IMR-90 (cell line): ENCODE measurements around the gene MYH11. TPM values are rescaled to one million over a fixed set of nuclear protein-coding genes. Genes with fewer than 3 reads are reported as not detected.

ENCODE experiments used
- ATAC-seq: fragments of 200-7000 bp; cut with Tn5 transposase; 2 replicates; pipeline ENCODE4 v1.9.1; 2020; ENCODE audit warnings: low read depth, mild to moderate bottlenecking, moderate library complexity
- BruUV-seq: library from RNA; stranded (reverse); fragments of 400-500 nt; replicated peaks from 2 replicates; lab custom pipeline; 2021; lab: Mats Ljungman, UMichigan
- CTCF ChIA-PET: fragments of 300-600 bp; formaldehyde crosslinking; extraction: SDS; loops from one replicate; lab custom pipeline; 2021; ENCODE audit warnings: antibody characterized with exemption; lab: Yijun Ruan, JAX
- POLR2A ChIA-PET: fragments of 300-600 bp; sonication (Branson Sonifier 250); formaldehyde crosslinking; loops from one replicate; lab custom pipeline; 2022; ENCODE audit warnings: antibody characterized with exemption; ENCODE audit not compliant: unreplicated experiment; lab: Charles Lee
- DNase-seq: peaks from one replicate; pipeline ENCODE4 v3.0.0; 2013
- H2AFZ ChIP-seq: replicated peaks from 2 replicates; pipeline ENCODE3; 2013; ENCODE audit warnings: low read length, mild to moderate bottlenecking; ENCODE audit not compliant: poor library complexity
- H2AK5ac ChIP-seq: 2 replicates; pipeline ENCODE4 v1.6.1; 2013; ENCODE audit warnings: low read depth, low read length, inconsistent platforms
- H2AK9ac ChIP-seq: replicated peaks from 2 replicates; pipeline ENCODE3; 2013; ENCODE audit warnings: mild to moderate bottlenecking, low read depth, low read length, moderate library complexity; ENCODE audit not compliant: poor library complexity
- H2BK120ac ChIP-seq: 2 replicates; pipeline ENCODE4 v1.6.1; 2013; ENCODE audit warnings: low read depth, low read length, inconsistent platforms
- H2BK15ac ChIP-seq: 3 replicates; pipeline ENCODE4 v1.6.1; 2013; ENCODE audit warnings: low read depth, low read length, inconsistent platforms
- H2BK20ac ChIP-seq: 2 replicates; pipeline ENCODE4 v1.6.1; 2013; ENCODE audit warnings: low read depth, mild to moderate bottlenecking, inconsistent platforms, low read length, moderate library complexity
- H2BK5ac ChIP-seq: 2 replicates; pipeline ENCODE4 v1.6.1; 2013; ENCODE audit warnings: mild to moderate bottlenecking, low read depth, low read length, inconsistent platforms; ENCODE audit not compliant: poor library complexity, severe bottlenecking
- H3K14ac ChIP-seq: replicated peaks from 2 replicates; pipeline ENCODE4 v1.6.1; 2013; ENCODE audit warnings: low read depth, low read length, inconsistent platforms
- H3K18ac ChIP-seq: 2 replicates; pipeline ENCODE4 v1.6.1; 2013; ENCODE audit warnings: low read depth, low read length, control low read depth
- H3K23ac ChIP-seq: 2 replicates; pipeline ENCODE4 v1.6.1; 2013; ENCODE audit warnings: low read depth, low read length, inconsistent platforms
- H3K27ac ChIP-seq: 2 replicates; pipeline ENCODE4 v1.5.1; 2013; ENCODE audit warnings: mild to moderate bottlenecking, control low read depth, low read length; ENCODE audit not compliant: insufficient read depth
- H3K27me3 ChIP-seq: 2 replicates; pipeline ENCODE4 v1.6.1; 2013; ENCODE audit warnings: low read length; ENCODE audit not compliant: control insufficient read depth, insufficient read depth
- H3K36me3 ChIP-seq: 2 replicates; pipeline ENCODE4 v1.6.1; 2013; ENCODE audit warnings: low read length, mixed read lengths; ENCODE audit not compliant: control insufficient read depth, insufficient read depth
- H3K4ac ChIP-seq: 2 replicates; pipeline ENCODE4 v1.6.1; 2013; ENCODE audit warnings: low read depth, low read length, inconsistent platforms
- H3K4me1 ChIP-seq: 2 replicates; pipeline ENCODE4 v1.6.1; 2013; ENCODE audit warnings: low read length, mixed read lengths; ENCODE audit not compliant: control insufficient read depth, insufficient read depth
- H3K4me2 ChIP-seq: 2 replicates; pipeline ENCODE4 v1.6.1; 2013; ENCODE audit warnings: low read depth, mild to moderate bottlenecking, control low read depth, low read length, moderate library complexity
- H3K4me3 ChIP-seq: 2 replicates; pipeline ENCODE4 v1.5.1; 2013; ENCODE audit warnings: low read depth, mild to moderate bottlenecking, control low read depth, low read length, moderate library complexity; ENCODE audit not compliant: insufficient read depth
- H3K56ac ChIP-seq: 2 replicates; pipeline ENCODE4 v1.6.1; 2013; ENCODE audit warnings: low read length, inconsistent platforms; ENCODE audit not compliant: insufficient read depth; ENCODE audit errors: extremely low read depth
- H3K79me1 ChIP-seq, 2 experiments: 2 replicates each; pipeline ENCODE4 v1.6.1; 2013; ENCODE audit warnings: low read length in 2 of 2, inconsistent platforms in 1 of 2, low read depth in 1 of 2
- H3K9ac ChIP-seq: 2 replicates; pipeline ENCODE4 v1.6.1; 2013; ENCODE audit warnings: low read depth, low read length, control low read depth
- H3K9me1 ChIP-seq: 2 replicates; pipeline ENCODE4 v1.6.1; 2013; ENCODE audit warnings: low read length, inconsistent platforms; ENCODE audit not compliant: insufficient read depth
- H3K9me3 ChIP-seq: 2 replicates; pipeline ENCODE4 v1.6.1; 2013; ENCODE audit warnings: low read length; ENCODE audit not compliant: control insufficient read depth, insufficient read depth
- H4K20me1 ChIP-seq: 2 replicates; pipeline ENCODE4 v1.6.1; 2013; ENCODE audit warnings: low read length, inconsistent platforms; ENCODE audit not compliant: insufficient read depth
- H4K5ac ChIP-seq: 2 replicates; pipeline ENCODE4 v1.6.1; 2013; ENCODE audit warnings: mild to moderate bottlenecking, low read depth, low read length, control low read depth
- H4K8ac ChIP-seq, 2 experiments: 2 replicates each; pipeline ENCODE4 v1.6.1; 2013; ENCODE audit warnings: low read depth in 2 of 2, low read length in 2 of 2, control low read depth in 1 of 2, inconsistent platforms in 1 of 2
- H4K91ac ChIP-seq: 2 replicates; pipeline ENCODE4 v1.6.1; 2013; ENCODE audit warnings: low read depth, low read length, inconsistent platforms; ENCODE audit not compliant: insufficient read depth
- MAZ ChIP-seq: IDR thresholded peaks from 2 replicates; pipeline ENCODE4 v1.6.1; 2012; ENCODE audit warnings: low read depth, mild to moderate bottlenecking, low read length, improper control_type of control experiment, moderate library complexity, borderline replicate concordance
- POLR2A ChIP-seq: IDR thresholded peaks from 2 replicates; pipeline ENCODE4 v1.6.1; 2012; ENCODE audit warnings: mild to moderate bottlenecking, low read depth, low read length
- WGBS, 2 experiments: methylation state at CpG; one replicate each; pipeline versions ENCODE4 v1.1.5 to v1.1.7; 2013; ENCODE audit warnings: missing lambda C conversion rate in 2 of 2; ENCODE audit not compliant: insufficient read length in 1 of 2; ENCODE audit errors: extremely low coverage in 2 of 2; 5-methylcytosine and 5-hydroxymethylcytosine counted together
- dilution Hi-C: fragments of 300-500 bp; cut with HindIII; formaldehyde crosslinking; loops from one replicate; pipeline ENCODE4 v1.14.3; 2018; ENCODE audit warnings: low sequenced_read_pairs; ENCODE audit not compliant: unreplicated experiment
- in situ Hi-C: fragments of 300-500 bp; cut with MboI; formaldehyde crosslinking; loops from 3 replicates; pipeline ENCODE4 v1.14.3; 2019; ENCODE audit warnings: low sequenced_read_pairs, inconsistent platforms, mixed read lengths
- intact Hi-C: fragments of 100-400 bp; cut with micrococcal nuclease; formaldehyde crosslinking; loops from 2 replicates; pipeline ENCODE4 v1.10.0; 2022
- polyA plus RNA-seq, 3 experiments: library from polyadenylated mRNA; depleted of rRNA; stranded (reverse); fragments of >200 nt; gene quantifications; 2 replicates each; pipeline ENCODE4 v1.2.3, GENCODE V29; 2012; ENCODE audit warnings: low replicate concordance in 1 of 3
- total RNA-seq: library from RNA; depleted of rRNA; stranded (reverse); fragments of >200 nt; gene quantifications from 2 replicates; pipeline ENCODE4 v1.2.3, GENCODE V29; 2012

MYH11 gene
- total and polyA plus RNA-seq, 2 of the 4 experiments (the other 2 are of a cell fraction): under 0.01 to 0.12 TPM

DNA sequence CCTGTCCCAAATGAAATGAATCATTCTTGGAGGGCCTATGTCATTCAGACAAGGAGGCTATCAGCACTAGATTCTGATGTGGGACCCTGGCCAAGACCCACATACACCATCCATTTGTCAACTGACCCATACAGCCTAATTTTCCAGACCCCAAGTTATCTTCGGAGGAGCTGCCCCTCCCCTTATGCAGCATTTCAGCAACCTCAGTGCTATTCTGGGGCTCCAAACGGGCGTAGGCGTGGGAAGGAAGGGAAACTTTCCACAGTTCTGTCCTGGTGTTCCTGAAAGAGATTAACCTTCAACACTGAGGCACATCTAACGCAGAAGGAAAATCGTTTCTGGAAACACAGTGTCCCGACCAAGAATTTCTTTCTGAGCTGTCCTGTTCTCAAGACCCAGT, 86.7 kb downstream of the MYH11 start:
- no peak overlapping the region for H3K4me3 ChIP-seq
- H4K5ac ChIP-seq: no peak overlapping the region
- H3K4me1 ChIP-seq: peaks cover 5% of the 10 kb centered on the region
- peaks cover 5% of the 10 kb centered on the region; the same call in 1 of the 2 replicates for H3K9me1 ChIP-seq
- no peak overlapping the region for H3K23ac ChIP-seq
- H2BK5ac ChIP-seq: no peak overlapping the region
- no peak overlapping the region for H3K14ac ChIP-seq
- H3K79me1 ChIP-seq: no peaks in the 10 kb centered on the region
- no peak overlapping the region for H3K18ac ChIP-seq
- TF ChIP-seq POLR2A: no peak
- TF ChIP-seq MAZ: no peak
- H3K9ac ChIP-seq: no peak overlapping the region
- WGBS, 2 experiments: 33% methylated on average over 1 of the region's 7 CpGs; no CpG with 5 or more reads in 1 of the 2 experiments
- intact Hi-C loops (loop anchor here (5.0 to 10.0 kb wide), 2 partner anchors 175 to 422 kb away; partner anchors contain the start of gene ABCC1), dilution Hi-C loops (no loop called here), in situ Hi-C loops (no loop called here)
- no peaks in the 10 kb centered on the region for H4K20me1 ChIP-seq
- H2AK9ac ChIP-seq: no peak overlapping the region
- H3K4me2 ChIP-seq: no peak overlapping the region
- CTCF ChIA-PET: no interaction called here
- 0 out of 2 replicates have a peak overlapping the region, but pooled peaks have one; percentile 23 for H2AK5ac ChIP-seq
- ATAC-seq (no peak), DNase-seq (no peak)
- no peak overlapping the region for H3K4ac ChIP-seq
- peak overlapping the region; percentile 23 for H2AFZ ChIP-seq
- peaks cover 1% of the 10 kb centered on the region; the same call in 1 of the 2 replicates for H3K27me3 ChIP-seq
- no peak overlapping the region for H2BK120ac ChIP-seq
- no peak overlapping the region for H2BK15ac ChIP-seq
- no TSS peak for BruUV-seq
- no peak overlapping the region for H2BK20ac ChIP-seq
- POLR2A ChIA-PET: no interaction called here
- H3K27ac ChIP-seq: no peak overlapping the region
- no peaks in the 10 kb centered on the region for H3K9me3 ChIP-seq
- no peak overlapping the region for H4K91ac ChIP-seq
- H4K8ac ChIP-seq: no peak overlapping the region
- no peak overlapping the region for H3K56ac ChIP-seq
- H3K36me3 ChIP-seq: no peaks in the 10 kb centered on the region
